ENCODE measurements around the gene FASLG.
"Not testable (repeated sequence)": the region's sequence is repeated elsewhere in the genome, so short reads cannot be mapped to it uniquely, and the experiment has no call there.

The FASLG gene

DNA sequence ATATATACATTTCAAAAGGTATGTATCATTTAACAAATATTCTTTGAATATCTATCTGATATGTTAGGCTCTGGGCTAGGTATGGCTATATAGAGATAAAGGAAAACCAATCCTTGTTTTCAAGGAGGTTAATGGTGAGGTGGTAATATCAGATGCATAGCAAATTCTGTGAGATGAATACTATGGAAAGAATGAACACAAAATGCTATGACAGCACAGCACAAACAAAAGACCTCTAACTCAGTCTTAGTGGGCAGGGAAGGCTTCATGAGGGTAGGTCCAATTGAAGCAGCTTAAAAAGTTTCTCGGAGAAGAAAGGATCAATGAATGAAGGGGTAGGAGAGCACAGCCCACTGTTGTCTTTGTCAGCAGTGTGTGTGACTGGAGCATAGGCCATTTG is 27.2 kb downstream of the FASLG start:
- DNase-seq = no peak

DNA sequence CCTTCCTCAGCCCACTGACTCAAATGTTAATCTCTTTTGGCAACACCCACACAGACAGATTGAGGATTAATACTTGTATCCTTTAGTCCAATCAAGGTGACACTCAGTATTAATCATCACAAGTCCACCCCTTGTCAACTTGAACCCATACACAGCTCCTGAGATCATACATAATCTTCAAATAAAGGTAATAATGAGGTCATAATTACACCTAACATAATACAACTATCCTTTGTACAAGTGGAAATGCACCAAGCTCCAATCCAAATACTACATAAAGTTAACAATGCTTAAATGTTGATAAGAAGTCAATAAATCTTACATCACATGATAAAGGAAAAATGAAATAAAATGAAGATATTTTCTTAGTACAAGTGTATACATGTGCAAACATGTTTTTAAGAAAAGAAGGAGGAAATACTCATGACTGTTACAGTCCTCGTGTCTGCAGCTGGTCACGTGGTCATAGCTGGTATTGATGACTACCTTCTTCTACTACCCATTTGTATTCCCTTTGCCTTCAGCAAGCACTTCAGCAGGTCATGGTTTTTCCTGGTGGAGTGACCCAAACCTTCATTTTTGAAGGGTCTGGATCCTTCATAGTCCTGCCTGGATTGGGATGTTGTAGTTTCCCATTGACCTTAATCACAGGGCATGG is 29.7 kb downstream of the FASLG start:
- not testable (repeated sequence) for DNase-seq

DNA sequence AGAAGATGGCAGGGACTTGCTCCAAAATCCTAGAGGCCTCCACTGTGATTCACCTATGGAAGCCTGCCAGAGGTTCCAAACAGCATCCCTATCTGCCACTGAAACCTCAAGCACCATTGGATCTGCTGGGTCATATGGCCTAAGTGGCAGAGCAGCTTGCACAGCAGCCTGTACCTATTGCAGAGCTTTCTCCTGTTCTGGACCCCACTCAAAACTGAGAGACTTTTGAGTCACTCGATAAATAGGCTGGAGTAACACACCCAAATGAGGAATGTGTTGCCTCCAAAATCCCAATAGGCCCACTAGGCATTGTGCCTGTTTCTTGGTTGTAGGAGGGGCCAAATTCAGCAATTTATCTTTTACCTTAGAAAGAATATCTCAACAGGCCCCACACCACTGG is 32.0 kb downstream of the FASLG start:
- not testable (repeated sequence) for DNase-seq

DNA sequence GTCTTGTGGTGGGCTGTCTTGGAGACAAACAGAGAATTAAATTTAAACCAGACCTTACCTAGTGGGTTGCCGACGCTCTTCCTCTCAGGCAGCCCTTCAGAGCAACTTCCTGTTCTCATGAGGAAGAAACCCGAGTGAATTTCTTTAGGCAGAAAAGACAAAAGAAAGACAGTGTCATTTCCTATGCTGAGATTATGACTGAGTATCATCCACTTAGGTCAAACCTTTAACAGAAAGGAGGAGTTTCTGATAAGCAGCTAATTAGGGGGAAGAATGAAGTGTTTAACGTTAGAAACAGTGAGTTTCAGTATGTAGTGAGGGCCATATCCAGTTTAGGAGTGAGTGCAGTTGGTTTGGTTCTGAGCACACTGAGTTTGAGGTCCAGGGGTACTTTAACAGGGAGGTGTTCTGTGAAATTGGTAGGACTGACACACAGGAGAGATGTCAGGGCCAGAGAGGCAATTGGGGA is 38.7 kb downstream of the FASLG start:
- DNase-seq = no peak

DNA sequence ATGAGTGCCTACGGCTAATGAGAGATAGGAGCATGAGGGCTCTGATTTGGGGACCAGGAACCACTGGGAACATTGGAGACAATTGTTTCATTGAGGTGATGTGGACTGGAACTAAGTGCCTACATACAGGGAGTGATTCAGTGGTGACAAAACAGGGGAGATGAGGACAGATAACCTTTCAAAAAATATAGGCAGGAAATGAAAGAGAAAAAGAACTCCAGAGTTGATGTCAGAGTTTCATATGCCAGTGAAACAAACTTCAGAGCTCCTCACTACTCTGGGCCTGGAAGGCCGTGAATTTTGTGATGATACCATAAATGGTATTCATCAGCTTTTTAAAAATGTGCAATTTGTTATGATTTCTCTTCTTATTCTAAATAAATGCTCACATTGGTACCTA is 39.3 kb downstream of the FASLG start:
- no peak for DNase-seq

DNA sequence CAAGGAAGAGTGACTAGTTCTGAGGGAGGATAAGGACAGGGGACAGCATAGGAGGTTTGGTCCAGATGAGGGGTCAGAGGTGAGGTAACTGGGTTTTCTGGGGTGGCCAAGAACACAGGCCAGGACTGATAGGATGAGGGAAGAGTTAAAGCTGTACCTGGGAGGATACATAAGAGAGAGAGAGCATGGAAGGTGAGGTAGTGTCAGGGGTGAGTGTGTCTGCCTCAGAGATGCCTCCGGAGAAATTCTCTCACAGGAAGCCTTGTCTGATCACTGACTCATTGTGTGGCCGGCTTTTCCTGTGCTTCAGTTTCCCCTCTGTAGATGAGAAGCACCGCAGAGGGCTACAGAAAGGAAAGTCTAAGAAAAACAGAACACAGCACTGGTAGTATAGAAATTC is 40.2 kb downstream of the FASLG start:
- no peak for DNase-seq

DNA sequence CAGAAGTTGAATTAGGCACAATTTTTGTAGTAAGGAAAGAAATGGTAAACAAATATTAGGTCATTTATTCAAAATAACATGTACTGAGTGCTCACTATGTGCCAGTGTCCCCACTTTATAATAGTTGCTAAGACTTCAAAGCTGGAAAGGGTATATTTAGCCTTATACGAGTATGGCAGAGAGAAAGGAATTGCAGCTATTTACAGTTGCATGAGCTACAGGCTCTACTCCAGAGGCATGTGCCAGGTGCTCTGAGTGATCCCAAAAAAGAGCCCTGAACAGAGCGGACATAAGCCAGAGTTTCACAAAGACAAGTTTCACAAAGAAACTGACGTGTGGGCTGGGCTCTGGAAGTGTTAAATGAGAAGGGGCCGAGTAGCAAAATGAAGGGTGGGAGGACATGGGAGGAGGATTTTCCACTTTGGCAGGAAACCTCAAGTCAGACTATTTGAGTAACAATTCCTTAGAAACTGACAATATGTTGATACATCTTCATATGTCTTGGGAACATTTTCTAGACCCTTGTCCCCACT is 40.9 kb downstream of the FASLG start:
- no peak for DNase-seq

DNA sequence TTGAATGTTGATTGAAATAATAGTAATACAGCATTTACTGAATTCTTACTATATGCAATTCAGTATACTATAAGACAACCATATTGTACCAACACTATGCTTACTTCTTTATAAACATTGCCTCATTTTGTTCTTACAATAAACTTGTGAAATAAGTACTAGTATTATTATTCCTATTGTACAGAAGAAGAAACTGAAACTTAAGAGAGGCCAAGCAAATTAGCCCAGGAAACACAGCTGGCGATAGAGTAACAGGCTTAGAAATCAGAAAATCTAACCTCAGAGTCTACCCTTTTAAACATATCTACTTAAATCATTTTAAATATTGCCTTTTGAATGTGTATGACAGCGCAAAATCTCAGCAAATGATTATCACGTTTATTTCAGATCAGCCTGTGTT is 41.7 kb downstream of the FASLG start:
- no peak for DNase-seq

DNA sequence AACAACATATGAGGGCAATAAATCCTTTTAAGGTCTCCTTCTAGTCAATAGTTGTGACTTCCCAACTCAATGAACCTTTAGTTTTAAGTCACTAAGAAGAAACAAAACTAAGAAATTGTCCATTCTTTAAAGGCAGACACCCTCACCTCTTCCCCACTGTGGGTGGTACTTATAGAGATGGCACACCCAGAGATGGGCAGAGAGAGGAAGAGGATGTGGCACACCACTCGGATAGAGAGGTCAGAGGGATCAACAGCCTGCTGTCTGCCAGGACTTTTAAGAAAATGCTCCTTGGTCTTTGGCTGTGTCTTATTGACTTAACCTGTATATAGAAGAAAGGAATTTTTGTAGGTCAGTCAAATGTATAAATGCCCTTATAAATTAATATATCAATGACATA is 45.1 kb downstream of the FASLG start:
- DNase-seq = no peak

DNA sequence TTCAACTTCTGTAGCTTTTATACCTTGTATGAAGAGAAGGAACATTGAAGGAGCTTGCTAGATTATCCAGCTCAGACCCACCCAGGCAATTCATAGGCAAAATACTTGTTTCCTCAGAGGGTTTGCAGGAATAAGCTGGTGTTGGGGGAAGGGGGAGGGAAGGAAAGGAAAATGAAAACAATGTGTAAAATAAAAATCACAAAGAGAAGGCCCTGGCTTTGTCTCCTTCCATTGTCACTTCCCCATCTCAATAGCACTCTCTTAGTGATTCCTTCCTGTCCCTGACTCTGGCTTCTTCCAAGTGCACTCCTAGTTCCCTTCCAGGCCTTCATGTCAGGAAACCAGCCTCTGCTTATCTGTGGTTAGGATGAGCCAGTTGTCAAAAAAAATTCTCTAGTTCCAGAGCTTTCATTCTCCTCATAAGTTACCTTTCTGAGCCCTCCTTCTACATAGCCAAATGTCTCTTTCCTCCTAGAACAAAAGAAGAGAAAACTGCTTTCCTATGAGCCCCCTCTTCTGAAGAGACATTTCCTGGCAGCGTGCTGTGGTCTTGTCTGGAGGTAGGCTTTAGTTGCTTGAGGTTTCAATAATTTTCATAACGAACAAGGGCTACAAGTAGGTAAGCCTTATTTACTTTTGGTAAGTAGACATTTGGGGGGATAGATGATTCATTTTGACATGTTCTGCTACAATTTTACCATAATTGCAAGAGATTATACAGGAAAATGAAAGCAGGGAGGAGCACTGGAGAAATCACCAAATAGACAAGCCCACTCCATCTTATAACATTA is 45.7 kb downstream of the FASLG start:
- DNase-seq = no peak

DNA sequence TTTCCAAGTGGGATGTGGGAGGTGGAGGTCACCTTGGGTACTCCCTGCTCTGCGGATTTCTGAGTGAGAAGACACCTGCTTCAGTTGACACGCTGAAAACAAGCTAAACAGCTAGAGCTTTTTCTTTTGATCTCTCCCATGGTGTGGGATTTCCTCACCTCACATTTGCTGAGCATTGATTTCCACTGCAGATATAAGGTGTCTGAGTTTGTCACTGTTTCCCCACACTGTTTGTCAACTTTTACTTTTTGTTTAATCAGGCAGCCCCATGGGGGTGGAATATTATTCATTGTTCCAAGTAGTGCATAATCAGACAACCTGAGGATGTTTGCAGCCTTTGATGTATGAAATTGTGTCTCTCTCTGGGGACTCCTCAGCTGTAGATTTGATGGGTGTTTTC is 49.5 kb downstream of the FASLG start:
- no peak for DNase-seq

DNA sequence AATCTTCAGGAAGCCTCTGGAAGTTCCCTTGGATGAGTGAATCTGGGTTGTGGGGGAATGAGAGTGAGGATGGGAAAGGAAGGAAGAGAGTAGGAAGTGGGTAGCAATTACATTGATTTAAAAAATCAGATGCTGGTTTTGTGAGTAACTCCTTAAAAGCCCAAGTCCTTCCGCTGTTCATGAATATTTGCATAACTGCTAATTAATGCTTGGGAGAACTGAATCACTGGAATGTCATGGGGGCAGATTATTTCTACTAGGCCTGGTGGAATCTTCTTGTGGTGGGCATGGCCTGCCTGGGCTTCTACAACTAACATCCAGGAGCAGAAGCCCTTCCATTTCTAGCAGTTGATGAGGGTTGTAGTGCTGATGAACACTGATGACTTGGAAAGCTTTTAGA is 52.7 kb downstream of the FASLG start:
- DNase-seq = no peak

DNA sequence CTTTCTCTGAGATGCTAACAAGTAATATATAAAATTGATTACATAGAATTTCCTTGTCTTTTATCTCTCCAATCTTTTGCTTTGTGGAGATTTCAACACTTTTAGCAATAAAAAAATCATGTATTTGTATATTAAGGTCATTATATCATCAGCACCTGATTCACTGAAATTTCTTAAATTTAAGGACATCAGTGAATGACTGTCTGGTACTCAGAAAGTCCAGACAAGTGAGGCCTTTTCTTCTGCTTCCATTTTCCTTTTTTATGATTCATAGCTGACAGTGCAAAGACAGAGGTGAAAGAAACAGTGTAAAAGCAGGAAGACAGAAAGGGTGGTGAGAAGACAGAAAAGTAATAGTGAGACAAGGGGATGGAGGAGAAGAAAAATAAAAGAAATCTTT is 54.6 kb downstream of the FASLG start:
- no peak for DNase-seq
